HL-60 (cell line): ENCODE data around the gene APOBEC3F.

Experiments used
- DNase-seq, 2 experiments: peaks; one replicate each; pipeline ENCODE4 v3.0.0-alpha.2; 2010 to 2020; ENCODE audit warnings: low read depth in 1 of 2, low spot score in 1 of 2
- H3K27ac ChIP-seq: fragments of 250-450 bp; sonication (Bioruptor Pico); replicated peaks from 2 replicates; pipeline ENCODE4 v1.5.1; 2020; ENCODE audit warnings: mild to moderate bottlenecking, moderate library complexity
- H3K27me3 ChIP-seq: fragments of 250-450 bp; sonication (Bioruptor Pico); 2 replicates; pipeline ENCODE4 v1.5.1; 2021; ENCODE audit warnings: mild to moderate bottlenecking, moderate library complexity; ENCODE audit not compliant: insufficient read depth, poor library complexity, severe bottlenecking
- H3K4me3 ChIP-seq: replicated peaks from 2 replicates; pipeline ENCODE4 v1.5.1; 2011; ENCODE audit warnings: mild to moderate bottlenecking, control low read depth, low read length; ENCODE audit not compliant: insufficient read depth
- CTCF ChIP-seq: IDR thresholded peaks from one replicate; pipeline ENCODE4 v1.5.1; 2011; ENCODE audit warnings: low read length, control low read depth, inconsistent platforms; ENCODE audit not compliant: insufficient read depth
- GABPA ChIP-seq: IDR thresholded peaks from 2 replicates; pipeline ENCODE4 v1.6.1; 2012; ENCODE audit warnings: low read depth
- POLR2AphosphoS5 ChIP-seq: IDR thresholded peaks from 2 replicates; pipeline ENCODE4 v1.6.1; 2012; ENCODE audit warnings: low read depth
- REST ChIP-seq: IDR thresholded peaks from 2 replicates; pipeline ENCODE4 v1.6.1; 2012; ENCODE audit warnings: low read depth; ENCODE audit not compliant: insufficient replicate concordance
- SPI1 ChIP-seq: IDR thresholded peaks from 2 replicates; pipeline ENCODE4 v1.6.1; 2012; ENCODE audit warnings: low read depth, mild to moderate bottlenecking, borderline replicate concordance

APOBEC3F gene

GRCh38 chr22:39081598-39081997 lies 40.9 kb downstream of the APOBEC3F start:
- no peak for DNase-seq
- TF ChIP-seq POLR2AphosphoS5 (no peak), SPI1 (no peak)
- H3K27ac ChIP-seq = no peak overlapping the region
- H3K27me3 ChIP-seq = peaks cover 4% of the 10 kb centered on the region
- no peak overlapping the region for H3K4me3 ChIP-seq

- no peaks in the 10 kb centered on the region for H3K27me3 ChIP-seq
- no peak overlapping the region for H3K4me3 ChIP-seq
- no peak overlapping the region for H3K27ac ChIP-seq
- no peak for DNase-seq
- TF ChIP-seq SPI1 (no peak), POLR2AphosphoS5 (no peak)
Observed at GRCh38 chr22:39083212-39084165, 42.8 kb downstream of the APOBEC3F start.

- TF ChIP-seq REST = no peak
- TF ChIP-seq POLR2AphosphoS5 = no peak
- TF ChIP-seq GABPA = no peak
- TF ChIP-seq CTCF = no peak
- TF ChIP-seq SPI1 = no peak
- Histone ChIP-seq H3K27ac (no peak overlapping the region), H3K4me3 (no peak overlapping the region), H3K27me3 (no peaks in the 10 kb centered on the region)
- DNase-seq = no peak
Observed at GRCh38 chr22:39084666-39085065, 44.0 kb downstream of the APOBEC3F start.

- H3K27me3 ChIP-seq = peaks cover 5% of the 10 kb centered on the region
- H3K27ac ChIP-seq = no peak overlapping the region
- TF ChIP-seq POLR2AphosphoS5 (no peak), SPI1 (no peak), REST (no peak)
- no peak overlapping the region for H3K4me3 ChIP-seq
- no peak for DNase-seq
Observed at GRCh38 chr22:39087098-39087497, 46.4 kb downstream of the APOBEC3F start.

GRCh38 chr22:39087881-39088684 lies 47.4 kb downstream of the APOBEC3F start:
- Histone ChIP-seq H3K27ac (no peak overlapping the region), H3K27me3 (peaks cover 5% of the 10 kb centered on the region), H3K4me3 (no peak overlapping the region)
- DNase-seq = no peak
- TF ChIP-seq REST = no peak
- no peak for TF ChIP-seq SPI1
- no peak for TF ChIP-seq GABPA
- no peak for TF ChIP-seq CTCF
- no peak for TF ChIP-seq POLR2AphosphoS5
